HL-60 (cell line): ENCODE results near the gene HMCES.
A peak's percentile ranks its signal among the peaks of the same experiment; 100 is the strongest.

Experiments used
- DNase-seq, 2 experiments: peaks; one replicate each; pipeline ENCODE4 v3.0.0-alpha.2; 2010 to 2020; ENCODE audit warnings: low read depth in 1 of 2, low spot score in 1 of 2
- H3K27ac ChIP-seq: fragments of 250-450 bp; sonication (Bioruptor Pico); replicated peaks from 2 replicates; pipeline ENCODE4 v1.5.1; 2020; ENCODE audit warnings: mild to moderate bottlenecking, moderate library complexity
- H3K27me3 ChIP-seq: fragments of 250-450 bp; sonication (Bioruptor Pico); 2 replicates; pipeline ENCODE4 v1.5.1; 2021; ENCODE audit warnings: mild to moderate bottlenecking, moderate library complexity; ENCODE audit not compliant: insufficient read depth, poor library complexity, severe bottlenecking
- H3K4me3 ChIP-seq: replicated peaks from 2 replicates; pipeline ENCODE4 v1.5.1; 2011; ENCODE audit warnings: mild to moderate bottlenecking, control low read depth, low read length; ENCODE audit not compliant: insufficient read depth
- CTCF ChIP-seq: IDR thresholded peaks from one replicate; pipeline ENCODE4 v1.5.1; 2011; ENCODE audit warnings: low read length, control low read depth, inconsistent platforms; ENCODE audit not compliant: insufficient read depth
- GABPA ChIP-seq: IDR thresholded peaks from 2 replicates; pipeline ENCODE4 v1.6.1; 2012; ENCODE audit warnings: low read depth
- POLR2AphosphoS5 ChIP-seq: IDR thresholded peaks from 2 replicates; pipeline ENCODE4 v1.6.1; 2012; ENCODE audit warnings: low read depth
- REST ChIP-seq: IDR thresholded peaks from 2 replicates; pipeline ENCODE4 v1.6.1; 2012; ENCODE audit warnings: low read depth; ENCODE audit not compliant: insufficient replicate concordance
- SPI1 ChIP-seq: IDR thresholded peaks from 2 replicates; pipeline ENCODE4 v1.6.1; 2012; ENCODE audit warnings: low read depth, mild to moderate bottlenecking, borderline replicate concordance
- long read RNA-seq: library from polyadenylated mRNA; unstranded; transcript quantifications from one replicate; pipeline ENCODE4 v2.0.0, GENCODE V29; 2020

The HMCES gene
- long read RNA-seq, transcript HMCES-201 (7 exons, 2,515 nt) = major isoform, 158 of 182 reads
- long read RNA-seq, transcript HMCES-203 (6 exons, 1,490 nt) = minor isoform, 10 of 182 reads
- long read RNA-seq, partial matches to known transcripts = 3 of 182 reads
- long read RNA-seq, other reads (novel, unspliced or antisense) = 11 of 182 reads

- Histone ChIP-seq H3K27me3 (no peaks in the 10 kb centered on the region), H3K27ac (peak within 1 kb of the TSS; percentile 70), H3K4me3 (peak within 1 kb of the TSS; percentile 77)
- DNase-seq = peak; percentile 71 to 90
- TF ChIP-seq CTCF (no peak), POLR2AphosphoS5 (peak; percentile 54)
Measured at GRCh38 chr3:129278439-129278965, at the start of gene HMCES. Gene HMCES (plus strand): TSS chr3:129278870. CDS start chr3:129279733, 863 bp downstream.

GRCh38 chr3:129228891-129229585 lies 49.6 kb upstream of the HMCES start:
- peak overlapping the region; percentile 85 for H3K27ac ChIP-seq
- no peak for TF ChIP-seq SPI1
- no peak for TF ChIP-seq CTCF
- no peak for TF ChIP-seq POLR2AphosphoS5
- DNase-seq = peak; percentile 49 to 68

GRCh38 chr3:129230311-129231019 lies 48.2 kb upstream of the HMCES start:
- peak; percentile 94 to 95 for DNase-seq
- no peak for TF ChIP-seq GABPA
- peak; percentile 59 for TF ChIP-seq POLR2AphosphoS5
- TF ChIP-seq CTCF = no peak
- peak; percentile 35; the same call in 1 of the 2 replicates for TF ChIP-seq SPI1
- no peaks in the 10 kb centered on the region for H3K27me3 ChIP-seq
- no peak overlapping the region for H3K4me3 ChIP-seq
- peak overlapping the region; percentile 85 for H3K27ac ChIP-seq

More at GRCh38 chr3:129228891-129229585, 49.6 kb upstream of the HMCES start:
- H3K27me3 ChIP-seq = no peaks in the 10 kb centered on the region
- H3K4me3 ChIP-seq = no peak overlapping the region

- TF ChIP-seq POLR2AphosphoS5 = no peak
- TF ChIP-seq SPI1 = no peak
- no peak for TF ChIP-seq CTCF
- no peak for TF ChIP-seq GABPA
- TF ChIP-seq REST = peak; percentile 23
- no peaks in the 10 kb centered on the region for H3K27me3 ChIP-seq
- no peak for DNase-seq
- H3K4me3 ChIP-seq = no peak overlapping the region
- H3K27ac ChIP-seq = peak overlapping the region; percentile 85
Measured at GRCh38 chr3:129231331-129232119, 47.1 kb upstream of the HMCES start.
